ENCODE measurements around the gene TESK2.
A peak's percentile ranks its signal among the peaks of the same experiment; 100 is the strongest.
"Not testable (repeated sequence)": the region's sequence is repeated elsewhere in the genome, so short reads cannot be mapped to it uniquely, and the experiment has no call there.

Gene TESK2

GRCh38 chr1:45498279-45498678 is 7.3 kb upstream of the TESK2 start:
- DNase-seq (ENCODE audit: low read depth) = no peak
- H3K4me3 ChIP-seq (ENCODE audit: control insufficient read depth, low read depth, low read length) = no peak overlapping the region
- no peak for TF ChIP-seq CTCF (IDR thresholded peaks at IDR 0.05; ENCODE audit: control insufficient read depth, insufficient read depth, low read depth, low read length, missing control alignments)

- peak; percentile 59 for TF ChIP-seq CTCF (IDR thresholded peaks at IDR 0.05; ENCODE audit: control insufficient read depth, insufficient read depth, low read depth, low read length, missing control alignments)
- H3K4me3 ChIP-seq (ENCODE audit: control insufficient read depth, low read depth, low read length) = no peak overlapping the region
- DNase-seq (ENCODE audit: low read depth) = no peak
These were observed 2.2 kb upstream of the TESK2 start for GRCh38 chr1:45493116-45493697.

GRCh38 chr1:45492691-45493090 is 1.7 kb upstream of the TESK2 start:
- DNase-seq (ENCODE audit: low read depth) = no peak
- no peak for TF ChIP-seq CTCF (IDR thresholded peaks at IDR 0.05; ENCODE audit: control insufficient read depth, insufficient read depth, low read depth, low read length, missing control alignments)
- no peak overlapping the region for H3K4me3 ChIP-seq (ENCODE audit: control insufficient read depth, low read depth, low read length)

- TF ChIP-seq CTCF (IDR thresholded peaks at IDR 0.05; ENCODE audit: control insufficient read depth, insufficient read depth, low read depth, low read length, missing control alignments) = no peak
These were observed 711 bp upstream of the TESK2 start for GRCh38 chr1:45491487-45492260.

GRCh38 chr1:45490121-45490625 is 790 bp downstream of the TESK2 start:
- DNase-seq (ENCODE audit: low read depth) = no peak
- peak overlapping the region; percentile 73 for H3K4me3 ChIP-seq (ENCODE audit: control insufficient read depth, low read depth, low read length)
- TF ChIP-seq CTCF (IDR thresholded peaks at IDR 0.05; ENCODE audit: control insufficient read depth, insufficient read depth, low read depth, low read length, missing control alignments) = no peak

More at GRCh38 chr1:45491487-45492260, 711 bp upstream of the TESK2 start:
- H3K4me3 ChIP-seq (ENCODE audit: control insufficient read depth, low read depth, low read length) = peak overlapping the region; percentile 73
- no peak for DNase-seq (ENCODE audit: low read depth)

- not testable (repeated sequence) for DNase-seq (ENCODE audit: low read depth); H3K4me3 ChIP-seq (ENCODE audit: control insufficient read depth, low read depth, low read length)
These were observed 1.6 kb downstream of the TESK2 start for GRCh38 chr1:45489379-45489778.

GRCh38 chr1:45488666-45489377 is 2.1 kb downstream of the TESK2 start:
- no peak for TF ChIP-seq CTCF (IDR thresholded peaks at IDR 0.05; ENCODE audit: control insufficient read depth, insufficient read depth, low read depth, low read length, missing control alignments)
- no peak for DNase-seq (ENCODE audit: low read depth)
- H3K4me3 ChIP-seq (ENCODE audit: control insufficient read depth, low read depth, low read length) = no peak overlapping the region
